Activated T-cell treated with anti-CD3 and anti-CD28 coated beads, Interleukin-2, amount 50 U/mL, for 24 hours (primary cell): ENCODE data around the gene SCAMP3.
"Not testable (repeated sequence)": the region's sequence is repeated elsewhere in the genome, so short reads cannot be mapped to it uniquely, and the experiment has no call there.

Source experiments
- DNase-seq: peaks from one replicate; pipeline ENCODE4 v3.0.0-alpha.2; 2020
- H3K27ac Mint-ChIP-seq: 2 replicates; pipeline ENCODE4 v1.8.0; 2020; ENCODE audit warnings: mild to moderate bottlenecking, mixed read lengths
- H3K27me3 Mint-ChIP-seq: 2 replicates; pipeline ENCODE4 v1.8.0; 2020; ENCODE audit warnings: mixed read lengths
- H3K36me3 Mint-ChIP-seq: 2 replicates; pipeline ENCODE4 v1.8.0; 2020; ENCODE audit warnings: low read depth, mixed read lengths
- H3K4me1 Mint-ChIP-seq: 2 replicates; pipeline ENCODE4 v1.8.0; 2020; ENCODE audit warnings: low read depth, mixed read lengths
- H3K4me3 Mint-ChIP-seq: 2 replicates; pipeline ENCODE4 v1.8.0; 2020; ENCODE audit warnings: mild to moderate bottlenecking, moderate library complexity, mixed read lengths
- H3K9me3 Mint-ChIP-seq: 2 replicates; pipeline ENCODE4 v1.8.0; 2020; ENCODE audit warnings: mixed read lengths

Gene SCAMP3

DNA sequence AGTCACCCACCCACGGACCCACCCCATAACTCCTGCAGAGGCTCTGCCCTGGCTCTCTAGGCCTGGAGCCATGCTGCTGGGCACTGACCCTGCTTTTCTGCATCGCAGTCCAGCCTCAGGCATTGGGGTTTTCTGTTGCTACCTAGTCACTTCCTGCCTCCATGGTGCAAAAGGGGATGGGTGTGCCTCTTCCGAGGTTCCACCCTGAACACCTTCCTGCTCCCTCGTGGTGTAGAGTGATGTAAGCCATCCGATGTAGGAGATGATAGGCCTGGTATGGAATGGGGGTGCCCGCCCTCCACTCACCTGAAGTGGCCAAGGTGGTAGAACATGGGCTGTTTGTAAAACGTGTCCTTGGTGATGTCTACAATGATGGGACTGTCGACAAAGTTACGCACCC lies 26.8 kb downstream of the SCAMP3 start:
- not testable (repeated sequence) for H3K4me3 Mint-ChIP-seq, H3K27me3 Mint-ChIP-seq, H3K9me3 Mint-ChIP-seq, DNase-seq
- H3K36me3 Mint-ChIP-seq: peaks cover 39% of the 10 kb centered on the region
- peak overlapping the region; percentile 72 for H3K27ac Mint-ChIP-seq
- H3K4me1 Mint-ChIP-seq: peaks cover 13% of the 10 kb centered on the region

GRCh38 chr1:155233502-155233901 lies 28.7 kb downstream of the SCAMP3 start:
- H3K4me3 Mint-ChIP-seq, H3K27me3 Mint-ChIP-seq, H3K27ac Mint-ChIP-seq, DNase-seq, H3K9me3 Mint-ChIP-seq, H3K4me1 Mint-ChIP-seq: not testable (repeated sequence)
- H3K36me3 Mint-ChIP-seq: peaks cover 28% of the 10 kb centered on the region

GRCh38 chr1:155232001-155232978 lies 29.9 kb downstream of the SCAMP3 start:
- H3K36me3 Mint-ChIP-seq: peaks cover 19% of the 10 kb centered on the region

DNA sequence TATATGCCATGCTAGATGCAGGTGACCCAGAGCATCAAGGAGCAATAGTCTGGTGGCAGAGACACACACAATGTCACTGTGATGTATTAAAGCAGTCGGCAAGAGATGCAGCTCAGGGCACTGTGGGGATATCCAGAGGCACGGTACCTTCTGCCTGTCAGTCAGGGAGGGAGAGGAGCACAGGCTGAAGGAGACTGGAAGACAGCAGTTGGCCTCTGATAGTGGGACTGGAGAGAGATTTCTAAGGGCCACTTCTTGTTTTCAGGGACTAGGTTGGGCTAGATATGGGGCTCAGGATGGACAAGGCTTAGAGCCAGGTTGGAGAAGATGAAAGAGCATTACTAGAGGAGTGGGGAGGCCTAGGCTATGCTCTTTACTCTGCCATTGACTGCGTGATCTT lies 30.9 kb downstream of the SCAMP3 start:
- DNase-seq, H3K9me3 Mint-ChIP-seq, H3K27ac Mint-ChIP-seq, H3K27me3 Mint-ChIP-seq, H3K4me3 Mint-ChIP-seq: not testable (repeated sequence)
- H3K4me1 Mint-ChIP-seq: peaks cover 25% of the 10 kb centered on the region
- peaks cover 20% of the 10 kb centered on the region for H3K36me3 Mint-ChIP-seq

More at GRCh38 chr1:155232001-155232978, 29.9 kb downstream of the SCAMP3 start:
- H3K27ac Mint-ChIP-seq, DNase-seq, H3K9me3 Mint-ChIP-seq, H3K4me3 Mint-ChIP-seq, H3K27me3 Mint-ChIP-seq: not testable (repeated sequence)
- peaks cover 19% of the 10 kb centered on the region for H3K4me1 Mint-ChIP-seq

- H3K36me3 Mint-ChIP-seq: peaks cover 38% of the 10 kb centered on the region
- no peaks in the 10 kb centered on the region for H3K9me3 Mint-ChIP-seq
- H3K27me3 Mint-ChIP-seq: no peaks in the 10 kb centered on the region
- DNase-seq: no peak
- peaks cover 40% of the 10 kb centered on the region for H3K4me1 Mint-ChIP-seq
- peak overlapping the region; percentile 90 for H3K4me3 Mint-ChIP-seq
- H3K27ac Mint-ChIP-seq: peak overlapping the region; percentile 95
Observed at GRCh38 chr1:155228096-155228427, 34.1 kb downstream of the SCAMP3 start.

DNA sequence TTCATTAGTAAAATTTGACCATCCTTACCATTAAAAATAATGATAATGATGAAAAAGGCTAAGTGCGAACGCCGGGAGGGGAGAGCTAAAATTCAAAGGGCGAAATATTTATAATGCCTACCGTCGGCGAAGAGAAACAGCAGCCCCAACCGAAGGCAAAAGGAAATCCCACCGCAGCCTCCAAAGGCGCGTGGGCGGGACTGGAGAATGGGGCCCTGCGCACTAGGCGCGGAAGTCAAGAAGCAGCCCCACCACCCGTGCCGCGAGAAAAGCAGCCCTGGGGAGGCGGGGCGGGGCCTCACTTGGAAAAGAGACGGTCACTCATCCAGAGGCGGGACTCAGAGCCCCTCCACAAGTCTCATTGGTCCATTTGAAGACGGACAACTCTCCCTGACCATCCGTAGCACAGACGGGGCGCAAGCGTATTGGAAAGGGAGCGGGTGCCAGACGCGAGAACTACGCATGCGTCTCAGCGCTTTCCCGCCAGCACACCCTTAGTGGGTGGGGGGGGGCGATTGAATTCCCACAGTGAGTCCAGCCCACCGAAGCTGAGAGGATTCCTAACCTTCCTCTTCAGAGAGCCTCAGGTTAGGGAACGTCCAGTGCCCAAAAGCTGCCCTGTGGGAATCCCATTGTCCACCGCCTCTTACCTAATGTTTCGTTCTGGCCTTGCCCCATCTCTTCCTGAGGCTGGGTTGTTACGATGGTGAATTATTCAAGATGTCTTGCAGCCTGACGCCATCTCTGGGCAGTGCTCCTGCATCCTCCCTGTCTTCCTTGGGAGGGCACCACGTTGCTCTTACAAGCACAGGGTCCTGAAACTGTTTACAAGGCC lies 34.7 kb downstream of the SCAMP3 start:
- Mint-ChIP-seq H3K4me3 (peak overlapping the region; percentile 90), H3K27ac (peak overlapping the region; percentile 95), H3K9me3 (no peaks in the 10 kb centered on the region), H3K36me3 (peaks cover 40% of the 10 kb centered on the region), H3K4me1 (peaks cover 41% of the 10 kb centered on the region), H3K27me3 (no peaks in the 10 kb centered on the region)
- peak; percentile 100 for DNase-seq

GRCh38 chr1:155226910-155227260 lies 35.3 kb downstream of the SCAMP3 start:
- DNase-seq: peak; percentile 94
- Mint-ChIP-seq H3K9me3 (no peaks in the 10 kb centered on the region), H3K27me3 (no peaks in the 10 kb centered on the region), H3K4me3 (peak overlapping the region; percentile 90), H3K27ac (peak overlapping the region; percentile 95), H3K36me3 (peaks cover 42% of the 10 kb centered on the region), H3K4me1 (peaks cover 43% of the 10 kb centered on the region)

DNA sequence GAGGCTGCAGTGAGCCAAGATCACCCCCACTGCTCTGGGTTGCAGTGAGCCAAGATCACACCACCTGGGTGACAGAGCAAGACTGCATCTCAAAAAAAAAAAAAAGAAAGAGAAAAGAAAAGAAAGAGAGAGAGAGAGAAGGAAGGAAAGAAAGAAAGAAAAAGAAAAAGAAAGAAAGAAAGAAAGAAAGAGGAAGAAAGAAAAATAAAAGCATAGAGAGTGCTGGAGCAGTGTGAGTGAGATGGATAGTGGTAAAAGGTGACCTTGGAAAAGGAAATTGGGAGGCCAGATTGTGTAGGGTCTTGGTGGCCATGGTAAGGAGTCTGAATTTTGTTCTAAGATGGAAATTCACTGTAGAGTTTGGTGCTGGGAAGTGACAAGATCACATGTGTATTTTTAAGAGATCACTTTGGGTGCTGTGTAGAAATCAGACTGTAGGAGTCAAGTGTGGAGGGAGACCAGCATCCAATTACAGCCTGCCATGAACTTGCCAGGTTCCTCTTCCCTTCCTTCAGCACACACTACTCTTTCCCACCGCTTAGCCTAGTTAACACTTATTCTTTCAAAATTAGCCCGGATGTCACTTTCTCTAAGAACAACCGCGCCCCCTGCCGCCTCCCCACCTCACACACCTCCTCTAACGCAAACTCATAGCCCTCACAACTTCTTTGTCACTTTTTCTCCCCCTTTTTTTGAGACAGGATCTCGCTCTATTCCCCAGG lies 35.8 kb downstream of the SCAMP3 start:
- DNase-seq: no peak
- Mint-ChIP-seq H3K27ac (peak overlapping the region; percentile 95), H3K9me3 (no peaks in the 10 kb centered on the region), H3K4me3 (peak overlapping the region; percentile 90), H3K36me3 (peaks cover 42% of the 10 kb centered on the region), H3K27me3 (no peaks in the 10 kb centered on the region), H3K4me1 (peaks cover 43% of the 10 kb centered on the region)

- H3K4me1 Mint-ChIP-seq: peaks cover 47% of the 10 kb centered on the region
- H3K4me3 Mint-ChIP-seq: peak overlapping the region; percentile 90
- not testable (repeated sequence) for H3K9me3 Mint-ChIP-seq, H3K27me3 Mint-ChIP-seq, DNase-seq
- H3K27ac Mint-ChIP-seq: peak overlapping the region; percentile 95
- H3K36me3 Mint-ChIP-seq: peaks cover 43% of the 10 kb centered on the region
Observed at GRCh38 chr1:155225404-155225759, 36.8 kb downstream of the SCAMP3 start.

GRCh38 chr1:155223047-155223446 lies 39.1 kb downstream of the SCAMP3 start:
- no peaks in the 10 kb centered on the region for H3K9me3 Mint-ChIP-seq
- no peak overlapping the region for H3K27ac Mint-ChIP-seq
- H3K4me3 Mint-ChIP-seq: no peak overlapping the region

DNA sequence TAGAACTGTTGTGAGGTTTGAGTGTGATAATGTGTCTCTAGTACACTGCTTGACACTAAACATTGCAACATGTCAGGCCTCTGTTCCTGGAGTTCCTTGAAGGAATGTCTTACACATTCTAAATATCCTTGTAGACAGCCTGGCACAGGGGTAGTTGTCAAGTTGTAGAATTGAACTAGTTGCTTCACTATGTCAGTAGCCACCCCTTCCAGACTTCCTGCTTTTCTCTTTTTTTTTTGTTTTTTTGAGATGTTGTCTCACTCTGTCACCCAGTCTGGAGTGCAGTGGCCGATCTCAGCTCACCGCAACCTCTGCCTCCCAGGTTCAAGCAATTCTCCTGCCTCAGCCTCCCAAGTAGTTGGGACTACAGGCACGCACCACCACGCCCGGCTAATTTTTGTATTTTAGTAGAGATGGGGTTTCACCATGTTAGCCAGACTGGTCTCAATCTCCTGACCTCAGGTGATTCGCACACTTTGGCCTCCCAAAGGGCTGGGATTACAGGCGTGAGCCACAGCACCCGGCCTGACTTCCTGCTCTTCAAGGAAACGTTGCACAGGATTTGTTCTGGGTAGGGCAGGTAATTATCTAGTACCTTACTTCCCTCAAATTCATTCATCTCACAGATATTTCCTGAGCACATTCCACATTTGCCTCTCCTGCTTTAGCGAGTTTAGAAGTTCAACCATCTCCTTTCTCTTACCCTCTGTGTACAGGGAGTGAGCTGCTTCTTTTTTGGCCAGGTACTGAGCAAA lies 41.8 kb downstream of the SCAMP3 start:
- H3K9me3 Mint-ChIP-seq, DNase-seq, H3K4me3 Mint-ChIP-seq, H3K27me3 Mint-ChIP-seq: not testable (repeated sequence)
- peaks cover 44% of the 10 kb centered on the region for H3K36me3 Mint-ChIP-seq
- H3K4me1 Mint-ChIP-seq: peaks cover 39% of the 10 kb centered on the region
- H3K27ac Mint-ChIP-seq: peak overlapping the region; percentile 65

More at GRCh38 chr1:155223047-155223446, 39.1 kb downstream of the SCAMP3 start:
- peaks cover 44% of the 10 kb centered on the region for H3K36me3 Mint-ChIP-seq
- H3K4me1 Mint-ChIP-seq: peaks cover 61% of the 10 kb centered on the region
- DNase-seq: no peak
- H3K27me3 Mint-ChIP-seq: no peaks in the 10 kb centered on the region

DNA sequence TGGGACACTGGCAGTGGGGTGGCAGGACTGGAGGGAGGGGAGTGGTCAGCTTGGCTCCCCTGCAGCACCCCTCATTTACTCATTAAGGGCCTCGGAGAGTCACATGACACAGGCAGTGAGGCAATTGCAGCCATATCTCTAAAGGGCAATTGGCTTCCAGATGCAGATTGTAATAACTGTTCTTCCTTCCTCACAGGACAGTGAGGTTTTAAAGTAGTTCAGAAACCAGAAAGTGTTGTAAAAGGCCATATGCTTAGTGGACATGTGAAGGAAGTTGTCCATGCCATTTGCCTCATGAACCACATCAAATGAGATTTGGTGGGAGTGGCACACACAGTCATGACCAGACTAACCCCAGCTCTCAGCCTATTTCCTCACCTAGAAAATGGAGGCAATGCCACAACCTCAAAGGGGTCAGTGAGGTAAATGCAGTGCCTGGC lies 42.5 kb downstream of the SCAMP3 start:
- H3K9me3 Mint-ChIP-seq: no peaks in the 10 kb centered on the region
- peaks cover 45% of the 10 kb centered on the region for H3K36me3 Mint-ChIP-seq
- DNase-seq: peak; percentile 48
- H3K4me1 Mint-ChIP-seq: peaks cover 39% of the 10 kb centered on the region
- no peaks in the 10 kb centered on the region for H3K27me3 Mint-ChIP-seq
- no peak overlapping the region for H3K4me3 Mint-ChIP-seq
- peak overlapping the region; percentile 67 for H3K27ac Mint-ChIP-seq

- no peak for DNase-seq
- no peaks in the 10 kb centered on the region for H3K27me3 Mint-ChIP-seq
- peaks cover 35% of the 10 kb centered on the region for H3K4me1 Mint-ChIP-seq
- peak overlapping the region; percentile 67 for H3K27ac Mint-ChIP-seq
- H3K4me3 Mint-ChIP-seq: no peak overlapping the region
- peaks cover 40% of the 10 kb centered on the region for H3K36me3 Mint-ChIP-seq
- H3K9me3 Mint-ChIP-seq: no peaks in the 10 kb centered on the region
Observed at GRCh38 chr1:155218854-155219591, 43.1 kb downstream of the SCAMP3 start.
